ENCODE data around the gene IL1F10. TPM values are rescaled to one million over a fixed set of nuclear protein-coding genes. Genes with fewer than 3 reads are reported as not detected.

Gene IL1F10
- total RNA-seq, 4 donors from 2014 or later, result 0.80 to 23.2 (median 18.3) TPM

- Histone ChIP-seq H3K36me3 (no peaks in the 10 kb centered on the region), H3K4me3 (no peak overlapping the region), H3K27ac (no peak overlapping the region), H3K9me3 (no peaks in the 10 kb centered on the region), H3K4me1 (no peaks in the 10 kb centered on the region), H3K27me3 (peaks cover 6% of the 10 kb centered on the region)
- WGBS, result 89% methylated on average over 5 of the region's 5 CpGs
- DNase-seq (ENCODE audit: low spot score in 2 of 2), result no peak
- TF ChIP-seq EP300 (IDR thresholded peaks at IDR 0.05), result no peak
Measured at GRCh38 chr2:113064281-113064680, 3.5 kb upstream of the IL1F10 start.

- Histone ChIP-seq H3K36me3 (no peaks in the 10 kb centered on the region), H3K4me1 (no peaks in the 10 kb centered on the region), H3K9me3 (no peaks in the 10 kb centered on the region), H3K4me3 (no peak overlapping the region), H3K27me3 (peaks cover 6% of the 10 kb centered on the region), H3K27ac (no peak overlapping the region)
- DNase-seq (ENCODE audit: low spot score in 2 of 2), result no peak
- no peak for TF ChIP-seq EP300 (IDR thresholded peaks at IDR 0.05)
- WGBS, result 81% methylated on average over 1 of the region's 1 CpG
Measured at GRCh38 chr2:113064898-113065297, 2.9 kb upstream of the IL1F10 start.

- TF ChIP-seq EP300 (IDR thresholded peaks at IDR 0.05), result no peak
- TF ChIP-seq POLR2AphosphoS5 (IDR thresholded peaks at IDR 0.05), result no peak
- no peak for TF ChIP-seq CTCF (IDR thresholded peaks at IDR 0.05)
- TF ChIP-seq POLR2A (IDR thresholded peaks at IDR 0.05), result no peak
- no peaks in the 10 kb centered on the region for H3K36me3 ChIP-seq
- no peak overlapping the region for H3K27ac ChIP-seq
- 85% methylated on average over 2 of the region's 2 CpGs for WGBS
- H3K4me1 ChIP-seq, result peaks cover 5% of the 10 kb centered on the region
- no peak for DNase-seq (ENCODE audit: low spot score in 2 of 2)
- no peaks in the 10 kb centered on the region for H3K9me3 ChIP-seq
- H3K4me3 ChIP-seq, result no peak overlapping the region
- H3K27me3 ChIP-seq, result peaks cover 2% of the 10 kb centered on the region
Measured at GRCh38 chr2:113068249-113068648, 479 bp downstream of the IL1F10 start.

GRCh38 chr2:113068706-113069485, 1.1 kb downstream of the IL1F10 start:
- DNase-seq (ENCODE audit: low spot score in 2 of 2), result no peak
- WGBS, result 23% methylated on average over 5 of the region's 5 CpGs
- peaks cover 5% of the 10 kb centered on the region for H3K4me1 ChIP-seq

GRCh38 chr2:113069676-113070605, 2.2 kb downstream of the IL1F10 start:
- DNase-seq (ENCODE audit: low spot score in 2 of 2), result no peak
- H3K4me1 ChIP-seq, result peaks cover 5% of the 10 kb centered on the region
- 80% methylated on average over 4 of the region's 4 CpGs for WGBS
- no peak for TF ChIP-seq CTCF (IDR thresholded peaks at IDR 0.05)
- no peak for TF ChIP-seq POLR2A (IDR thresholded peaks at IDR 0.05)
- no peak for TF ChIP-seq POLR2AphosphoS5 (IDR thresholded peaks at IDR 0.05)
- TF ChIP-seq EP300 (IDR thresholded peaks at IDR 0.05), result no peak
- no peaks in the 10 kb centered on the region for H3K9me3 ChIP-seq
- peaks cover 2% of the 10 kb centered on the region for H3K27me3 ChIP-seq
- H3K27ac ChIP-seq, result no peak overlapping the region
- H3K36me3 ChIP-seq, result no peaks in the 10 kb centered on the region
- no peak overlapping the region for H3K4me3 ChIP-seq

More at GRCh38 chr2:113068706-113069485, 1.1 kb downstream of the IL1F10 start:
- H3K27ac ChIP-seq, result no peak overlapping the region
- H3K36me3 ChIP-seq, result no peaks in the 10 kb centered on the region
- H3K4me3 ChIP-seq, result no peak overlapping the region
- TF ChIP-seq POLR2AphosphoS5 (IDR thresholded peaks at IDR 0.05), result no peak
- peaks cover 2% of the 10 kb centered on the region for H3K27me3 ChIP-seq
- no peaks in the 10 kb centered on the region for H3K9me3 ChIP-seq

- Histone ChIP-seq H3K36me3 (no peaks in the 10 kb centered on the region), H3K27ac (no peak overlapping the region), H3K9me3 (no peaks in the 10 kb centered on the region), H3K4me3 (no peak overlapping the region), H3K4me1 (peaks cover 5% of the 10 kb centered on the region), H3K27me3 (no peaks in the 10 kb centered on the region)
- no peak for DNase-seq (ENCODE audit: low spot score in 2 of 2)
- TF ChIP-seq POLR2AphosphoS5 (IDR thresholded peaks at IDR 0.05), result no peak
- no peak for TF ChIP-seq EP300 (IDR thresholded peaks at IDR 0.05)
- TF ChIP-seq POLR2A (IDR thresholded peaks at IDR 0.05), result no peak
- TF ChIP-seq CTCF (IDR thresholded peaks at IDR 0.05), result no peak
- 74% methylated on average over 1 of the region's 1 CpG for WGBS
Measured at GRCh38 chr2:113070606-113070975, 2.8 kb downstream of the IL1F10 start.

Measured in suprapubic skin (tissue), 4 donors.